HAP-1 (cell line): ENCODE data around the gene BNIP3.

Experiments
- DNase-seq, 2 experiments: peaks; one replicate each; pipeline ENCODE4 v3.0.0-alpha.2; 2016 to 2020; ENCODE audit warnings: low spot score in 2 of 2
- H3K27me3 ChIP-seq: fragments of 250-450 bp; sonication (Bioruptor Pico); 2 replicates; pipeline ENCODE4 v1.5.1; 2020; ENCODE audit warnings: low read depth, mild to moderate bottlenecking, moderate library complexity
- H3K36me3 ChIP-seq: fragments of 250-450 bp; sonication (Bioruptor Pico); replicated peaks from 2 replicates; pipeline ENCODE4 v1.5.1; 2020; ENCODE audit warnings: mild to moderate bottlenecking
- H3K4me1 ChIP-seq: fragments of 250-450 bp; sonication (Bioruptor Pico); 2 replicates; pipeline ENCODE4 v1.5.1; 2020; ENCODE audit warnings: mild to moderate bottlenecking
- H3K4me3 ChIP-seq: fragments of 250-450 bp; sonication (Bioruptor Pico); 2 replicates; pipeline ENCODE4 v1.5.1; 2020; ENCODE audit warnings: mild to moderate bottlenecking, moderate library complexity
- H3K9me3 ChIP-seq: fragments of 250-450 bp; sonication (Bioruptor Pico); 2 replicates; pipeline ENCODE4 v1.5.1; 2020; ENCODE audit warnings: mild to moderate bottlenecking, moderate library complexity
- in situ Hi-C: fragments of 300-500 bp; cut with MboI; formaldehyde crosslinking; loops from 3 replicates; pipeline ENCODE4 v1.14.3; 2020; ENCODE audit warnings: low sequenced_read_pairs, inconsistent platforms, mixed read lengths

BNIP3 gene

DNA sequence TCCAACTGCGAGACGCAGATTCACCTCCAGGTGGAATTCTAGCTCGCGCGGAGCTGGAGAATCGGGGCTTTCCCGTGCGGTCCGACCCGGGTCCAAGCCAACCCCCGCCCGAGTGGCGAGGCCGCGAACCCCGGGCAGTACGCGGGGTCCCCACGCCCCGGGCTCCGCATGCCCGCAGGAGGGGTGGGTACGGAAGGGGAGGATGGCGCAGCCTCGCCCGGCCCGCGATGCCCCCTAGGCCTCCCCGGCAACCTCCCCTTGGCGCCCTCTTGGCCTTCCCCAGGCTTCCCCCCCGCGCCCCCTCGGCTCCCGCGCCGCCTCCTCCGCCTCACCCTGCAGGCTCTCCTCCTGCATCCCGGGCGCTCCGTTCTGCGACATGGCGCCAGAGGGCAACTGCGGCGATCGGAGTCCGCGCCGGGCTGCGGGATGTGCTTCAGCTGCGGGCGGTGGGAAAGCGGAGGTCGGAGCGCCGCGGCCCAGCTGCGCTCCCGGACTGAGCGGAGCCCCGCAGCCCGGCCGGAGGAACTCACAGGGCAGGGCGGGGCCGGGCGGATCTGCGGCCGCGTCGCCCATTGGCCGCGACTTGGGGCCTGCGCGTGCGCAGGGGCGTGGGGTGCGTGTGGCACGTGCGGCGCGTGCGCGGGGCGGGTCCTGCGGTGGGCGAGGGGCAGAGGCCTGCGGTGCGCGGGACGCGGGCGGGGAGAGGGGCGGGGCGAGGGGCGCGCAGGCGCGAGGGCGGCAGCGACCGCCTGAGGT is at the start of gene BNIP3:
BNIP3 (minus strand) TSS at position 495 of the 756 bp plus-strand sequence; CDS start at position 378, 117 bp downstream.
- H3K36me3 ChIP-seq: no peaks in the 10 kb centered on the region
- H3K4me3 ChIP-seq: peak within 1 kb of the TSS; percentile 89
- H3K4me1 ChIP-seq: peaks cover 20% of the 10 kb centered on the region
- no peaks in the 10 kb centered on the region for H3K9me3 ChIP-seq
- H3K27me3 ChIP-seq: no peaks in the 10 kb centered on the region
- peak; percentile 86 to 97 for DNase-seq
- in situ Hi-C loops: no loop called here

GRCh38 chr10:132030898-132031463 is 49.3 kb upstream of the BNIP3 start:
- H3K36me3 ChIP-seq: no peaks in the 10 kb centered on the region
- peaks cover 19% of the 10 kb centered on the region for H3K27me3 ChIP-seq
- no peaks in the 10 kb centered on the region for H3K9me3 ChIP-seq
- DNase-seq: no peak
- no peaks in the 10 kb centered on the region for H3K4me1 ChIP-seq
- in situ Hi-C loops: no loop called here
- H3K4me3 ChIP-seq: no peak overlapping the region

DNA sequence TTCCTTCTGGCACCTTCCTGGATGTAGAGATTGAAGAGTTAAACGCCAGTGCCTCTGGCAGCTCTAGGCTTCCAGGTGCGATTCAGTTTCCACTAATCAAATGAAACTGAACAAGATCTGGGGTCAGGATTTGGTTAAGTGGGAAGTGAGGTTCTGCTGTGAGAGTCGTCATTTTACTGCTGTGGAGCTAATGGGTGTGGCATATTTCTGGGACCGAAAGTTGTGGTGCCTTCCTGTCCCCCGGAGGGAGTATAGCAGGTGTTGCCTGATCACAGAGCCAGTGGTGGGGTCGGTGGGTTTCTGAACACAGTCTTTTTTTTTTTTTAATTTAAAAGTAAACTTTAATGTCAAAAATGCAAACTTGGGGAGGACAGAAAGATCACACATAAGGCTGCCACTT is 47.0 kb upstream of the BNIP3 start:
- no peak overlapping the region for H3K4me3 ChIP-seq
- peaks cover 23% of the 10 kb centered on the region for H3K27me3 ChIP-seq
- no peaks in the 10 kb centered on the region for H3K9me3 ChIP-seq
- no peaks in the 10 kb centered on the region for H3K4me1 ChIP-seq
- no peak for DNase-seq
- H3K36me3 ChIP-seq: no peaks in the 10 kb centered on the region
- in situ Hi-C loops: no loop called here

GRCh38 chr10:132027423-132027983 is 45.8 kb upstream of the BNIP3 start:
- Histone ChIP-seq H3K4me3 (no peak overlapping the region), H3K4me1 (no peaks in the 10 kb centered on the region), H3K27me3 (peaks cover 25% of the 10 kb centered on the region), H3K36me3 (no peaks in the 10 kb centered on the region), H3K9me3 (no peaks in the 10 kb centered on the region)
- no peak for DNase-seq
- in situ Hi-C loops: no loop called here

DNA sequence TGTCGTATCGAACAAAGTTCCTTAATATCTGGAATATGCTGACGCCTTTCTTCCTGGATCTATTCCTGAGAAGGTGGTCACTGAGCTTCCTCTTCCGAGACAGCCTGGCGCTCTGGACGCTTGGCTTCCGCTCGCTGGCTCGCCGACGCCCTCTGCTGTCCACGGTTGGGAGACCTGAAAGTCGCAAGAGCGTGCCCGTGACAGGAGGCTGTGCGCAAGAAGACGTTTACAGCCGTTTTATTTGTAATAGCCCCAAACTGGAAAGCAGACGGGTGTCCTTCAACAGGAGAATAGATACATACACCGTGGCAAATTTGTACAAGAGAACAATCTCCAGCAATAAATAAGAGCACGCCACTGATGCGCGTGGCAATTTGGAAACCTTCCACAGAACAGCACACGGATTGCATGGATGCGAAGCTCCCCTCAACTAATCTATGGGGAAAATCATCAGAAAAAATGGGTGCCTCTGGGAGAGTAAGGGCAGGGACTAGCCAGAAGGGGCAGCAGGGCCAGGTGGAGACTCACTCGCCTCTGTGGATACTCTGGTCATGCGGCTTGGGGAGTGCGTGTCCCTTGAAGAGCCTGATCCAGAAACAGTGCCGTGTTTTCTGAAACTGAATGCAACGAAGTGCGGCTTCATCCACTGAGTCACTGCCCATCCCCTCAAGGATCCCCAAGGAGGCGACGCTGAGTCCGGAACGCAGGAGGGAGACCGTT is 41.5 kb upstream of the BNIP3 start:
- Histone ChIP-seq H3K9me3 (no peaks in the 10 kb centered on the region), H3K4me3 (no peak overlapping the region), H3K36me3 (no peaks in the 10 kb centered on the region), H3K27me3 (peaks cover 21% of the 10 kb centered on the region), H3K4me1 (no peaks in the 10 kb centered on the region)
- DNase-seq: peak; percentile 40 to 89
- in situ Hi-C loops: loop anchor here (5.0 kb wide), 1 partner anchor 136 kb away; no protein-coding TSS in a partner anchor

DNA sequence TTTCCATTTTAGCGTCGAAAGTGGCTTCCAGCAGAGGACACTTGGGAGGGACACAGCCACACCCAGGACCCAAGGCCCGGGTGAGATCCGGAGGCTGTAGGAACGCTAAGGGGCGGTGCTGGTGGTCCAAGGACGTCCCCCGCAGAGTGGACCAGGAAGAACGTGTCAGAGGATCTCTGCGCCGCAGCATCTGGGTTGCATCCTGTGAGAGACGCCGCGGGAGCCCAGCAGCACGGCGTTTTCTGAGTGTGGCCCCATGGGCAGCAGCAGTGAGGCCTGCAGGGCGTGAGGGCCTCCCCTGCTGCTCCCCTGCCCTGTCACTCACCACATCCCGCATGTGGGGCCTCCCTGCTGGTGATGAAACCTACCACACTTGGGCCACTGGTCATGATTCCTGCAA is 40.5 kb upstream of the BNIP3 start:
- Histone ChIP-seq H3K36me3 (no peaks in the 10 kb centered on the region), H3K27me3 (peaks cover 16% of the 10 kb centered on the region)
- in situ Hi-C loops: loop anchor here (5.0 kb wide), 1 partner anchor 135 kb away; no protein-coding TSS in a partner anchor

DNA sequence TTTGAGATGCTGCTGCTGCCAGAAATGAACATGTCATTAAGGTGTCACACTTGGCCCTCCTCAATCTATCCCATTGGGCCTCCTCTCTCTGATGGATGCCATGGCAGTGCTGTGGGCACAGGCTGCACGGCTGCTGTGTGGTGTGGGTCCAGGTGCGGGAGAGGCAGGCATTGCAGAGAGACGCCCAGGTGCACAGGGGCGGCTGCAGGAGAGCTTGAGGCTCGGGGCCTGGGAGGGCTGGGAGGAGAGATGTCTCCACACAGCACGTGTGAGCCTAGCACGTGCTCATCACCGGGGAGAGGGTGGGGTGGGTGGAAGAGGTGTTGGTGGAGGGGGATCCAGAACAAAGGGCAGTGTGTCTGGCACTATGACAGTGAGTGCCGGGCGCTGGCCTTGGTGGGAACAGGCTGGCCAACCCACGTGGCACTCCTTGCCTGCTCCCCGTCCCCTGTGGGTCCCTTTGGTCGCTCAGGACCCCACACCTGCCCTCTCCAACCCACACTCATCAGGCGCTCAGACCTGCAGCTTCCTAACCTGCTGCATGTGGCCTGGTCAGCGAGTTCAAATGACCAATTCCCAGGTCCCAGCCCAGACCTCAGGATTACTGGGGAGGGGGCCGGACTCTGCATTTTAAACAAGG is 39.9 kb upstream of the BNIP3 start:
- DNase-seq: no peak
- in situ Hi-C loops: loop anchor here (5.0 kb wide), 1 partner anchor 134 kb away; no protein-coding TSS in a partner anchor
- no peaks in the 10 kb centered on the region for H3K9me3 ChIP-seq
- H3K36me3 ChIP-seq: no peaks in the 10 kb centered on the region
- no peaks in the 10 kb centered on the region for H3K4me1 ChIP-seq
- H3K4me3 ChIP-seq: no peak overlapping the region
- peaks cover 14% of the 10 kb centered on the region for H3K27me3 ChIP-seq

More for the DNA sequence above, 40.5 kb upstream of the BNIP3 start:
- no peak for DNase-seq
- Histone ChIP-seq H3K9me3 (no peaks in the 10 kb centered on the region), H3K4me3 (no peak overlapping the region), H3K4me1 (no peaks in the 10 kb centered on the region)

DNA sequence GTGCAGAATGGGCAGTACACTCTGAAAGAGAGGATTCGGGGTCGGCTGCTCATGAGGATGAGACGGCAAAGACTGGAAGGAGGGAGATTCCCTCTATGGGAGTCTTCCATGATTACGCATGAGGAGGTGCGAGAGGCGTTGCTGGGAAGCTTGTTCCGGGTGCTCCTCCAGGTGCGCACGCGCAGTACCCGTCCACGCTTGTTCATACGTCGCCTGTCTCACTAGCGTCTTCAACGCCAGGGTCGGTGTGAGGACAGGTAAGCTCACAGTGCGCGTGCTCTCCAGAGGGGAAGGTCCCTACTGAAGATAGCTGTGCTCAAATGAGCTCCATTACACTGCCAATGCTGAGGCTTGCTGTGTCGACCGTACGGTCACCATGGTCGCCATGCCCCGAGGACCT is 39.3 kb upstream of the BNIP3 start:
- Histone ChIP-seq H3K9me3 (no peaks in the 10 kb centered on the region), H3K27me3 (peaks cover 14% of the 10 kb centered on the region), H3K4me3 (no peak overlapping the region), H3K36me3 (no peaks in the 10 kb centered on the region), H3K4me1 (no peaks in the 10 kb centered on the region)
- DNase-seq: no peak
- in situ Hi-C loops: loop anchor here (5.0 kb wide), 1 partner anchor 134 kb away; no protein-coding TSS in a partner anchor

DNA sequence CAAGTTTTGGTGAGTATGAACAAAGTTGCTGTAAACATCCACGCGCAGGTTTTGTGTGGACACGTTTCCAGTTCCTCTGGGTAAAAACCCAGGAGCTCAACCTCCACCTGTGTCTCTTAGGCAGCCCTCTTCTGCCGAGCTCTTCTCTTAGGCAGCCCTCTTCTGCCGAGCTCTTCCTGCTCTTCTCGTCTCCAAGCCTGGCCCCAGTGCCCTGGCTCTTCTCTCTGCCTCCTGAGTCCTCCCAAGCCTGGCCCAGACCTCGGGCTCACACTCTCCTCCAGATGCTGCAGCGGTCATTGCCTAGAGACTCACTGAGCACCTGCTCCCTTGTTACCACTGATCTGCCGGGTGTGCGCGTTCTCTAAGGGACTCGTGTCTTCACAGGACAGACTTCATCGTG is 38.7 kb upstream of the BNIP3 start:
- Histone ChIP-seq H3K9me3 (no peaks in the 10 kb centered on the region), H3K27me3 (peaks cover 14% of the 10 kb centered on the region), H3K4me1 (no peaks in the 10 kb centered on the region), H3K36me3 (no peaks in the 10 kb centered on the region), H3K4me3 (no peak overlapping the region)
- in situ Hi-C loops: loop anchor here (5.0 kb wide), 1 partner anchor 133 kb away; no protein-coding TSS in a partner anchor
- DNase-seq: no peak

- no peak for DNase-seq
- Histone ChIP-seq H3K27me3 (peaks cover 9% of the 10 kb centered on the region), H3K9me3 (no peaks in the 10 kb centered on the region), H3K36me3 (no peaks in the 10 kb centered on the region), H3K4me1 (no peaks in the 10 kb centered on the region), H3K4me3 (no peak overlapping the region)
- in situ Hi-C loops: no loop called here
These were observed 37.6 kb upstream of the BNIP3 start for GRCh38 chr10:132019366-132019765.

GRCh38 chr10:132018446-132018845 is 36.7 kb upstream of the BNIP3 start:
- Histone ChIP-seq H3K27me3 (peaks cover 4% of the 10 kb centered on the region), H3K36me3 (no peaks in the 10 kb centered on the region), H3K9me3 (no peaks in the 10 kb centered on the region), H3K4me1 (no peaks in the 10 kb centered on the region), H3K4me3 (no peak overlapping the region)
- no peak for DNase-seq
- in situ Hi-C loops: no loop called here

GRCh38 chr10:132016514-132016913 is 34.8 kb upstream of the BNIP3 start:
- in situ Hi-C loops: no loop called here

DNA sequence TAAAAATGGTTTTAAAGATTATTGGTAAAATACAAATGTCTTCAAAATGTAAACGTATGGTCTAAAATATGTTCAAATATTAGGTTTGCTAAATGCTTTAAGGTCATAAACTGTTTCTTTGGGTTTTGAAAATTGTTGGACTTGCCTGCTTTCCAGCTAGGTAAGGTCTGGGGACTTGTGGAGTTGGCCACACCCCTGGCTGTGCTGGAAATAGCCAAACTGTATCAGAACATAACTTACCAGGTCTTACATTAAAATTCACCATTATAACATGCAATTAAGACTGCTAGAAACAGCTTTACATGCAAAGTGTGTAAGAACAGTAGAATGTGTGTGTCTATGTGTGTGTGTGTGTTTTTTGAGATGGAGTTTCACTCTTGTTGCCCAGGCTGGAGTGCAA is 29.7 kb upstream of the BNIP3 start:
- no peaks in the 10 kb centered on the region for H3K9me3 ChIP-seq
- in situ Hi-C loops: no loop called here

More at GRCh38 chr10:132016514-132016913, 34.8 kb upstream of the BNIP3 start:
- Histone ChIP-seq H3K9me3 (no peaks in the 10 kb centered on the region), H3K27me3 (no peaks in the 10 kb centered on the region; the same call in 1 of the 2 replicates), H3K4me3 (no peak overlapping the region), H3K4me1 (no peaks in the 10 kb centered on the region), H3K36me3 (no peaks in the 10 kb centered on the region)
- no peak for DNase-seq

More for the DNA sequence above, 29.7 kb upstream of the BNIP3 start:
- no peak overlapping the region for H3K4me3 ChIP-seq
- peaks cover 3% of the 10 kb centered on the region for H3K27me3 ChIP-seq
- no peaks in the 10 kb centered on the region for H3K36me3 ChIP-seq
- no peak for DNase-seq
- H3K4me1 ChIP-seq: no peaks in the 10 kb centered on the region
